Liver (tissue), 3 donors: ENCODE data around the gene CDH16.

Experiments used
- ATF3 ChIP-seq: IDR thresholded peaks from 2 replicates; pipeline ENCODE4 v1.6.1; 2016; ENCODE audit warnings: antibody characterized with exemption
- CTCF ChIP-seq: fragments of 150-350 bp; IDR thresholded peaks from 2 replicates; pipeline ENCODE4 v1.5.1; 2017; ENCODE audit warnings: improper control_type of control experiment, low read depth, low read length; ENCODE audit not compliant: missing input control
- JUND ChIP-seq, 2 donors: IDR thresholded peaks; 2 replicates each; pipeline ENCODE4 v1.6.1; 2016; ENCODE audit warnings: antibody characterized with exemption in 2 of 2
- REST ChIP-seq: IDR thresholded peaks from 2 replicates; pipeline ENCODE4 v1.6.1; 2016; ENCODE audit warnings: antibody characterized with exemption, mild to moderate bottlenecking
- TAF1 ChIP-seq: conservative IDR thresholded peaks from 2 replicates; pipeline ENCODE4 v1.6.1; 2016; ENCODE audit warnings: antibody characterized with exemption, mild to moderate bottlenecking
- YY1 ChIP-seq: IDR thresholded peaks from 2 replicates; pipeline ENCODE4 v1.6.1; 2016; ENCODE audit warnings: antibody characterized with exemption, mild to moderate bottlenecking
- ZBTB33 ChIP-seq: IDR thresholded peaks from 2 replicates; pipeline ENCODE4 v1.6.1; 2016; ENCODE audit warnings: antibody characterized with exemption
- donor health status: healthy.
- donor health status: healthy.

GRCh38 chr16:66862023-66862520 is 56.6 kb downstream of the CDH16 start:
- TF ChIP-seq CTCF, result no peak
- no peak for TF ChIP-seq ATF3
- no peak for TF ChIP-seq ZBTB33
- TF ChIP-seq YY1, result no peak
- TF ChIP-seq TAF1, result no peak
- no peak for TF ChIP-seq JUND (IDR thresholded peaks at IDR 0.05)
- TF ChIP-seq REST, result no peak
